H9 (cell line): ENCODE measurements around the gene CD58. TPM values are rescaled to one million over a fixed set of nuclear protein-coding genes. Genes with fewer than 3 reads are reported as not detected.
A peak's percentile ranks its signal among the peaks of the same experiment; 100 is the strongest.

ENCODE experiments used
- DNase-seq: peaks from one replicate; pipeline ENCODE4 v3.0.0-alpha.2; 2017
- H2AFZ ChIP-seq: one replicate; pipeline ENCODE4 v1.6.1; 2013; ENCODE audit warnings: mild to moderate bottlenecking, low read length, control low read depth, moderate library complexity
- H2AK5ac ChIP-seq: 2 replicates; pipeline ENCODE4 v1.6.1; 2013; ENCODE audit warnings: low read length, control low read depth, mixed read lengths; ENCODE audit not compliant: insufficient read length
- H2BK120ac ChIP-seq: one replicate; pipeline ENCODE4 v1.6.1; 2013; ENCODE audit warnings: low read depth, mild to moderate bottlenecking, low read length, control low read depth, inconsistent platforms; ENCODE audit not compliant: poor library complexity, severe bottlenecking
- H2BK12ac ChIP-seq: 2 replicates; pipeline ENCODE4 v1.6.1; 2013; ENCODE audit warnings: low read length, control low read depth, mixed read lengths, low read depth; ENCODE audit not compliant: insufficient read length
- H2BK15ac ChIP-seq: 2 replicates; pipeline ENCODE4 v1.6.1; 2013; ENCODE audit warnings: low read depth, low read length, control low read depth
- H2BK20ac ChIP-seq: one replicate; pipeline ENCODE4 v1.6.1; 2013; ENCODE audit warnings: low read depth, mild to moderate bottlenecking, low read length, control low read depth, inconsistent platforms; ENCODE audit not compliant: poor library complexity, severe bottlenecking
- H2BK5ac ChIP-seq: 2 replicates; pipeline ENCODE4 v1.6.1; 2013; ENCODE audit warnings: low read length, control low read depth, mixed read lengths; ENCODE audit not compliant: insufficient read length
- H3K14ac ChIP-seq: 2 replicates; pipeline ENCODE4 v1.6.1; 2013; ENCODE audit warnings: low read length, control low read depth; ENCODE audit not compliant: insufficient read depth
- H3K18ac ChIP-seq: 2 replicates; pipeline ENCODE4 v1.6.1; 2013; ENCODE audit warnings: low read depth, mild to moderate bottlenecking, mixed read lengths, low read length, control low read depth; ENCODE audit not compliant: insufficient read length
- H3K23ac ChIP-seq: 2 replicates; pipeline ENCODE4 v1.6.1; 2013; ENCODE audit warnings: low read length, control low read depth, mixed read lengths, low read depth; ENCODE audit not compliant: insufficient read length
- H3K23me2 ChIP-seq: 2 replicates; pipeline ENCODE4 v1.6.1; 2013; ENCODE audit warnings: low read depth, mild to moderate bottlenecking, mixed read lengths, low read length, control low read depth; ENCODE audit not compliant: insufficient read length, poor library complexity, severe bottlenecking
- H3K27ac ChIP-seq: 2 replicates; pipeline ENCODE4 v1.5.1; 2013; ENCODE audit warnings: low read length, control low read depth, mixed read lengths, low read depth; ENCODE audit not compliant: insufficient read length
- H3K27me3 ChIP-seq: 2 replicates; pipeline ENCODE4 v1.6.1; 2013; ENCODE audit warnings: low read length, control low read depth, inconsistent platforms; ENCODE audit not compliant: insufficient read depth
- H3K4ac ChIP-seq: 2 replicates; pipeline ENCODE4 v1.6.1; 2013; ENCODE audit warnings: low read depth, mild to moderate bottlenecking, control low read depth, inconsistent platforms, low read length, moderate library complexity
- H3K4me1 ChIP-seq: 2 replicates; pipeline ENCODE4 v1.6.1; 2013; ENCODE audit warnings: low read length, control low read depth, inconsistent platforms; ENCODE audit not compliant: insufficient read depth
- H3K4me2 ChIP-seq: 2 replicates; pipeline ENCODE4 v1.6.1; 2013; ENCODE audit warnings: low read length, control low read depth, mixed read lengths; ENCODE audit not compliant: insufficient read length, insufficient read depth
- H3K56ac ChIP-seq: 2 replicates; pipeline ENCODE4 v1.6.1; 2013; ENCODE audit warnings: low read depth, mild to moderate bottlenecking, mixed read lengths, low read length, control low read depth; ENCODE audit not compliant: insufficient read length
- H3K79me1 ChIP-seq: 2 replicates; pipeline ENCODE4 v1.6.1; 2013; ENCODE audit warnings: low read depth, mild to moderate bottlenecking, moderate library complexity, low read length, control low read depth, inconsistent platforms; ENCODE audit not compliant: insufficient read depth, poor library complexity, severe bottlenecking
- H3K79me2 ChIP-seq: 2 replicates; pipeline ENCODE4 v1.6.1; 2013; ENCODE audit warnings: low read length, control low read depth, inconsistent platforms; ENCODE audit not compliant: insufficient read depth
- H3K9ac ChIP-seq: 2 replicates; pipeline ENCODE4 v1.6.1; 2013; ENCODE audit warnings: low read length, control low read depth, mixed read lengths; ENCODE audit not compliant: insufficient read length; ENCODE audit errors: extremely low read depth
- H3K9me3 ChIP-seq: one replicate; pipeline ENCODE4 v1.6.1; 2013; ENCODE audit warnings: low read depth, low read length, inconsistent platforms; ENCODE audit not compliant: control insufficient read depth
- H3T11ph ChIP-seq: one replicate; pipeline ENCODE4 v1.6.1; 2013; ENCODE audit warnings: mild to moderate bottlenecking, low read length, control low read depth, inconsistent platforms
- H4K20me1 ChIP-seq: one replicate; pipeline ENCODE4 v1.6.1; 2013; ENCODE audit not compliant: control insufficient read depth, insufficient read length, insufficient read depth
- H4K5ac ChIP-seq: 2 replicates; pipeline ENCODE4 v1.6.1; 2013; ENCODE audit warnings: low read depth, mild to moderate bottlenecking, mixed read lengths, low read length, control low read depth; ENCODE audit not compliant: insufficient read length
- H4K8ac ChIP-seq: replicated peaks from 2 replicates; pipeline ENCODE4 v1.6.1; 2013; ENCODE audit warnings: low read length, control low read depth, mixed read lengths, low read depth; ENCODE audit not compliant: insufficient read length
- H4K91ac ChIP-seq: 2 replicates; pipeline ENCODE4 v1.6.1; 2013; ENCODE audit warnings: low read depth, mild to moderate bottlenecking, moderate library complexity, mixed read lengths, low read length, control low read depth; ENCODE audit not compliant: insufficient read length
- H3K27ac Mint-ChIP-seq, 3 experiments: 2 replicates in 2 of 3; 3 replicates in 1 of 3; pipeline ENCODE4 v1.8.0; 2020 to 2021; ENCODE audit warnings: mixed read lengths in 3 of 3, mild to moderate bottlenecking in 1 of 3, moderate library complexity in 1 of 3
- H3K27me3 Mint-ChIP-seq: 2 replicates; pipeline ENCODE4 v1.8.0; 2021; ENCODE audit warnings: low read depth, mild to moderate bottlenecking, moderate library complexity, mixed read lengths
- H3K36me3 Mint-ChIP-seq, 3 experiments: 2 replicates in 2 of 3; 3 replicates in 1 of 3; pipeline ENCODE4 v1.8.0; 2020 to 2021; ENCODE audit warnings: low read depth in 3 of 3, mixed read lengths in 3 of 3; ENCODE audit not compliant: insufficient read depth in 1 of 3
- H3K4me1 Mint-ChIP-seq, 2 experiments: 2 replicates each; pipeline ENCODE4 v1.8.0; 2020; ENCODE audit warnings: mixed read lengths in 2 of 2
- H3K4me3 Mint-ChIP-seq, 2 experiments: 2 replicates in 1 of 2; 3 replicates in 1 of 2; pipeline ENCODE4 v1.8.0; 2020 to 2021; ENCODE audit warnings: mild to moderate bottlenecking in 2 of 2, mixed read lengths in 2 of 2, moderate library complexity in 1 of 2
- H3K9me3 Mint-ChIP-seq, 2 experiments: 2 replicates in 1 of 2; 3 replicates in 1 of 2; pipeline ENCODE4 v1.8.0; 2020; ENCODE audit warnings: mild to moderate bottlenecking in 2 of 2, mixed read lengths in 2 of 2, moderate library complexity in 1 of 2
- CTCF ChIP-seq: fragments of 200-600 bp; sonication (generic); conservative IDR thresholded peaks from 3 replicates; pipeline ENCODE4 v1.8.0; 2021; ENCODE audit warnings: antibody characterized with exemption, mild to moderate bottlenecking
- WGBS: extraction: QIAGEN DNeasy Blood & Tissue Kit; methylation state at CpG from one replicate; pipeline ENCODE4 v1.1.7; 2013; ENCODE audit warnings: missing lambda C conversion rate, low lambda C conversion rate, mixed read lengths; ENCODE audit not compliant: insufficient read length; ENCODE audit errors: extremely low coverage; 5-methylcytosine and 5-hydroxymethylcytosine counted together
- total RNA-seq: library from RNA; stranded (reverse); gene quantifications from 2 replicates; pipeline ENCODE4 v1.2.1, GENCODE V29; 2021

Gene CD58
- total RNA-seq, 1 experiment from 2014 or later = 4.3 TPM

- Histone ChIP-seq H3K4me2 (no peak overlapping the region), H2AK5ac (no peak overlapping the region), H3T11ph (no peak overlapping the region), H2BK120ac (no peak overlapping the region), H3K27me3 (no peaks in the 10 kb centered on the region), H3K79me2 (no peaks in the 10 kb centered on the region), H3K79me1 (no peaks in the 10 kb centered on the region), H3K27ac (no peak overlapping the region), H2BK20ac (no peak overlapping the region), H3K9me3 (no peaks in the 10 kb centered on the region), H2BK5ac (no peak overlapping the region), H3K14ac (no peak overlapping the region), H3K56ac (no peak overlapping the region), H3K23ac (no peak overlapping the region), H3K18ac (no peak overlapping the region), H3K4me1 (no peaks in the 10 kb centered on the region), H3K9ac (no peak overlapping the region), H2BK15ac (no peak overlapping the region), H4K8ac (no peak overlapping the region), H4K20me1 (no peaks in the 10 kb centered on the region), H2AFZ (no peak overlapping the region), H2BK12ac (no peak overlapping the region), H3K23me2 (no peaks in the 10 kb centered on the region), H3K4ac (no peak overlapping the region), H4K5ac (no peak overlapping the region), H4K91ac (no peak overlapping the region)
- no peak for DNase-seq
- H3K9me3 Mint-ChIP-seq = no peaks in the 10 kb centered on the region
- H3K4me1 Mint-ChIP-seq = no peaks in the 10 kb centered on the region
- no peak for TF ChIP-seq CTCF
- H3K27ac Mint-ChIP-seq = peak overlapping the region in 2 of 3 experiments; percentile 11 to 65; a peak in 2 of 7 replicates
- H3K4me3 Mint-ChIP-seq = no peak overlapping the region
- peaks cover 0 to 3% (median 2%) of the 10 kb centered on the region in 3 experiments; a peak in 4 of 7 replicates for H3K36me3 Mint-ChIP-seq
- no CpG with 5 or more reads among the region's 8 CpGs for WGBS
- no peaks in the 10 kb centered on the region for H3K27me3 Mint-ChIP-seq
Observed at GRCh38 chr1:116544588-116545358, 26.1 kb downstream of the CD58 start.
